22Rv1 (cell line): ENCODE measurements around the gene EPHA3.

Source experiments
- ZFX ChIP-seq: fragments of 450-650 bp; IDR thresholded peaks from 2 replicates; pipeline ENCODE4 v1.6.1; 2017; ENCODE audit warnings: antibody characterized with exemption, borderline replicate concordance
- TF ChIP-seq, protein P1 (sequence below): fragments of 450-650 bp; IDR thresholded peaks from 2 replicates; pipeline ENCODE4 v1.5.1; 2017; ENCODE audit warnings: mild to moderate bottlenecking

DNA sequence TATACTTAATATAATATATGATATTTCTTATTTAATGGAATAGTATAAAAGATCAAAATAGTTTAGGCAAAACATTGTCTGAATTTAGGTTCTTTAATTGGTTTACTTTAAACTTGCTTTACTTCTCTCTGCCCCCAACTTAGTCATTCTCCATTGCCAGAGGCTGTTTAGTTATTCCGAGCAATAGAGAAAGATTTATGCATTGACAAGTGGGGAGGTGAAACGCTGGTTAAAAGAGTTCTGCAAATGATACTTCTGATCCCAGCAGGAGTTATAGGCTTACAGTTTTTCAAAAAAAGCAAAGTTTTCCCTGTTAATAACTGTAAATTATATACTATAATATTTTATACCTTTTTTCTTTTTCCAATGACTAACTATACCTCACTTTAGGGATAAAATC, 145.4 kb downstream of the EPHA3 start:
- TF ChIP-seq, protein P1, sequence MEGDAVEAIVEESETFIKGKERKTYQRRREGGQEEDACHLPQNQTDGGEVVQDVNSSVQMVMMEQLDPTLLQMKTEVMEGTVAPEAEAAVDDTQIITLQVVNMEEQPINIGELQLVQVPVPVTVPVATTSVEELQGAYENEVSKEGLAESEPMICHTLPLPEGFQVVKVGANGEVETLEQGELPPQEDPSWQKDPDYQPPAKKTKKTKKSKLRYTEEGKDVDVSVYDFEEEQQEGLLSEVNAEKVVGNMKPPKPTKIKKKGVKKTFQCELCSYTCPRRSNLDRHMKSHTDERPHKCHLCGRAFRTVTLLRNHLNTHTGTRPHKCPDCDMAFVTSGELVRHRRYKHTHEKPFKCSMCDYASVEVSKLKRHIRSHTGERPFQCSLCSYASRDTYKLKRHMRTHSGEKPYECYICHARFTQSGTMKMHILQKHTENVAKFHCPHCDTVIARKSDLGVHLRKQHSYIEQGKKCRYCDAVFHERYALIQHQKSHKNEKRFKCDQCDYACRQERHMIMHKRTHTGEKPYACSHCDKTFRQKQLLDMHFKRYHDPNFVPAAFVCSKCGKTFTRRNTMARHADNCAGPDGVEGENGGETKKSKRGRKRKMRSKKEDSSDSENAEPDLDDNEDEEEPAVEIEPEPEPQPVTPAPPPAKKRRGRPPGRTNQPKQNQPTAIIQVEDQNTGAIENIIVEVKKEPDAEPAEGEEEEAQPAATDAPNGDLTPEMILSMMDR = no peak
- TF ChIP-seq ZFX = no peak
